Activated T-cell treated with anti-CD3 and anti-CD28 coated beads for 48 hours (primary cell): ENCODE data around the gene MEIS2.

Source experiments
- DNase-seq: peaks from one replicate; pipeline ENCODE4 v3.0.0-alpha.2; 2020; ENCODE audit warnings: low read depth

Gene MEIS2

DNA sequence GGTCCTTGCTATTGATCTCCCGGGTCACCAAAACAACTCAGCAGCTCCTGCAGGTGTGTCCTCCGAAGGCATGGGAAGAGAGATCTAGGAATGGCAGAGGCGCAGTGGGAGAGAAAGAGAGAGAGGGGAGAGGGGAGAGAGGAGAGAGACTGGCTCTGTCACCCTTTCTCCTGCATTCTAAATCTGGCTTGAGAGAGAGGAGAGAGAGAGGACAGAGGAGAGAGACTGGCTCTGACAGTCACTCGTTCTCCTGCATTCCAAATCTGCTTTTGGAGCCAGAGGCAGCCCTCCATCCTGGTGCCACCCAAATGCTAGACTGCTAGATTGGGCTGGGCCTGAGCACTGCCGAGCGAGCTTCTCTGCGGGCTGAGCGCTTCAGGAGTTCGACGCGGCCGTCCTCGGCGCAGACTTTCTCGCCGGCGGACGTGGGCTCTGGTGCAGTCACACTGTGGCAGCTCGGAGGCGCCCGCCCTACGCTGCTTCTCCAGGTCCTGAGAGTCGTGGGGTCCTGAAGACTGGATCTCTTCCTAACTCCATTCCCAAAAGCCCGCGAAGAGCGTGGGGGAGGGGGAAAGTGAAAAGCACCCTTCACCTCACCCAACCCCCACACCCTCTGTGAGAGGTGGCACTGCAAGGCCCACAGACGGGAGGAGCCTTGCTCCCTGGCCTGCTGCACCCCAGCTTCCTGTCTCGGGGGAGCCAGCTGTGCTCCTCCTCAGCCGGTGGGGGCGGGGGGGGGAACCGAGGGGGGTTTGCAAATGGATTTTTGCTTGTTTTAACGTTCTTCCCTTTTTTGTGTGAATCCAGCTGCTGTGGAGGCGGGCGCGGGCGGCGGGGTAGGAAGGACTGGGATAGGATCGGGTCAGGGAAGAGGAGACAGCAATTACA is 222.3 kb downstream of the MEIS2 start:
- DNase-seq = no peak

DNA sequence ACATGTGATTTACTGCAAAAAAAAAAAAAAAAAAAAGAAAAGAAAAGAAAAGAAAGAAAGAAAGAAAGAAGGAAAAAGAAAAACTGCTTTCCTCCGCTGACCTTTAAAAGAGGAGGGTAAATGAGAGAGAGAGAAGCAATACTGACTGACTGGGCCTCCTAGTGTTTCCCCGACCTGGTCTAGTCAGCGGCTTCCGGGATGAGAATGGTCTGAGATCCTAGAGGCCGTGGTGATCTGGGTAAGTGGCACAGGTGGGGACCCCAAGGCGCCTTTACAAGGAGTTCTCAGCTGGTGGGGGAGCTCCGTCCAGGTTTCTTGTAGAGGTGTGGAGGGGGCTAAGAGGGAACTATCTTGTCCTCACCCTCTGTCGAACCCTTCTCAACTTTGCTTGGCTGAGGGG is 223.1 kb downstream of the MEIS2 start:
- no peak for DNase-seq

- DNase-seq = no peak
Measured at GRCh38 chr15:36875740-36876334, 224.5 kb downstream of the MEIS2 start.

GRCh38 chr15:36874930-36875329 is 225.4 kb downstream of the MEIS2 start:
- no peak for DNase-seq

- DNase-seq = no peak
Measured at GRCh38 chr15:36867436-36867835, 232.9 kb downstream of the MEIS2 start.

DNA sequence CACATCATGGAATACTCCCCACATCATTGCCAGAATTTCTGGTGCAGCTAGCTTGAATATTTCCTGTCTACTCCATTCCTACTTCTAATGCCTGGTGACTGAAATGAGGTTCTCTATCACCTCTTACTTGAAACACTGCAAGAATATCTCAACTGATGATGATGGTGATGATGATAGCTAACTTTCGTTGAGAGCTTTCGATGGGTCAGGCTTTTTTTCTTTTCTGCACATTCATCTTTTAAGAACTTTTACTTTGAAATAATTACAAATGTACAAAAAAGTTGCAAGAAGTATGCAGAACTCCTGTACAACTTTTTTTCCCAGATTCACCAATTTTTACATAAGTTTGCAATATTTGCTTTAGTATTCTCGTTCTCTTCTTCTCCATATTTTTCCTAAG is 233.5 kb downstream of the MEIS2 start:
- DNase-seq = no peak

- no peak for DNase-seq
Measured at GRCh38 chr15:36863570-36863969, 236.8 kb downstream of the MEIS2 start.

- no peak for DNase-seq
Measured at GRCh38 chr15:36860792-36861191, 239.6 kb downstream of the MEIS2 start.

DNA sequence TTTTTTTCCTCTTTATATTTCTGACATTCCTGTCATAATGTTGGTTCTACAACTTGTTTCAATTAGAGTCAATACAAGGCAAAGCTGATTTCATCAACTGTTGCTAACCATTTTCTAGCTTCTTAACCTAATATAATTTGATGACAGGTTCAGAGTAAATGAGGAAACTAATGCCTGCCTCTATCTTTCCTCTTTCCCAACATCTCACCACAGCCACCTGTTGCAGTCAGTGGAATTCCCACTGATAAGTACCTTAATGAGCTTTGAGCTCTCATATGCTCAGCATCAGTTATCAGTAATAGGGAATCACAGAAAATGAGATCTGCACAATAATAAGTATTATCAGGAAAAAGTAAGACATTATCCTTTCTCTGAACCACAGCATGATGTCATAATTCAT is 241.9 kb downstream of the MEIS2 start:
- DNase-seq = no peak

GRCh38 chr15:36856339-36856973 is 243.9 kb downstream of the MEIS2 start:
- DNase-seq = no peak

DNA sequence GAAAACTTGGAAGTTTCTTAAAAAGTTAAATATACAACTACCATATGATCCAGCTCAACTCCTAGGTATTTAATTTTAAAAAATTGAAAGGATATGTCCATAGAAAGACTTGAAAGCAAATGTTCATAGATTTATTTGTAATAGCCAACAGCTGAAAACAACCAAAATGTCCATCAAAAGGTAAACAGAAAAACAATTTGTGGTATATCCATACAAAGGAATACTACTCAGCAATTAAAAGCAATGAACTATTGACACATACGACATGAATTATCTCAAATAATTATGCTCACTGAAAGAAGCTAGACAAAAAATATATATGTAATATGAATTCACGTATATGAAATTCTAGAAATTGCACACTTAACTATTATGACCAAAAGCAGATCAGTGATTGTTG is 249.5 kb downstream of the MEIS2 start:
- no peak for DNase-seq

DNA sequence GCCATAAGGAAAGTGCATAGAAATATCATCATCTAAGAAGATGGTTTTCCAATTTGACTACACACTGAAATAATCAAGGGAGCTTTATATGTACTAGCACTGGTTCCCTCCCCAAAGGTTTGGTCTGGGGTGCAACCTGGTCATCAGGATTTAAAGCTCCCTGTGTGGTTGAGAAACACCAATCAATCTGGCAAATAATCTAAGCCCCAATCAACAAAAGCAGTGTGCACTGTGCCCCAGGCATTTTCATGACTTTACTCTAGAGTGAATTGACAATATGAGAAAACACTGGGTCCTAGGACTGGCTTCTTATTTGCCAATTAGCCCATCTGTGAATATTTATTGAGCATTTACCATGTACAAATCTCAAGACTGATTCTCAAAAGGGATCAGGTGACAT is 255.1 kb downstream of the MEIS2 start:
- no peak for DNase-seq

DNA sequence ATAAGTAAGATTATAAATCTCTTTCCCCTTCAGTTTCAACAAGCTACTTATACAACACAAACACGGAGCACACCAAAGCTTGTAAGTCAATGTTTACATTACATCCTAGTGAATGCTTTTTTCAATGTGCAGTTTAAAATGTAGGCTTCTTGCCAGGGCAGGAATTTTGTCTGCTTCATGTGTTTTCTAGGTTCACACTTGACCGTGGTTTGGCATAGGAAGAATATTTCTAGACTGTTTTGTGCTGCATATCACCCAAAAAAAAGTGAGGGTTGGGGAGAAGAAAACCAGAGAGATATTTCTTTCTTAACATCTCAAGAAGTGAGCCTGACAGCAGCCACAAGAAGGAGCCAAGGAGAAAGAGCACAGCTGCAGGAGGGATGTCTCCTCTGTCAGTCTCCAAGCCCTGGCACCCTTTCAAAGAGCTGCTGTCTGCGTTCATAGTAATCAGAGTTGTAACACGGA is 255.8 kb downstream of the MEIS2 start:
- DNase-seq = no peak

- no peak for DNase-seq
Measured at GRCh38 chr15:36843822-36844221, 256.5 kb downstream of the MEIS2 start.

DNA sequence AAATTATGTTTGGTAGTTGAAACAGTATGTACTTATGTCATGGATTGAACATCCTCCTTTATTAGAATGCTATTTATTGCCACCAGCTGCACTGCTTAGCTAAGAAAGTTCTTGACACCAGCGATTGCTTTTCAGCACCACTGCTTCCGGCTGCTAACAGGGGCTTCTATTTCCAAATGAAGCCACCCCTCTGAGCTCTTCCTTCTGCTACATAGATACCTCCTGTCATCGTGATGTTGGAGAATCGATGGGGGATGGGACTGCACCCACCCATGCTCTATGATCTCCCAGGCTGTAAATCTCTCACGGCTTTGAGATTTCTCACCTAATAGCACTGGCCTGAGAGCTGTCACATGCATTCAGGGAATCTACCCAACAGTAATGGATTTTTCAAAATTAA is 259.2 kb downstream of the MEIS2 start:
- DNase-seq = no peak
